WTC11 (cell line): ENCODE results near the gene SCO2. TPM values are rescaled to one million over a fixed set of nuclear protein-coding genes. Genes with fewer than 3 reads are reported as not detected.

Experiments used
- ATAC-seq: fragments of 200-7000 bp; cut with Tn5 transposase; 2 replicates; pipeline ENCODE4 v1.10.0; 2021; ENCODE audit warnings: mild to moderate bottlenecking, moderate library complexity
- Bru-seq: library from RNA; stranded (reverse); fragments of 400-500 nt; gene quantifications from one replicate; lab custom pipeline; 2021; lab: Mats Ljungman, UMichigan
- CTCF ChIA-PET: fragments of 300-600 bp; sonication (Branson Sonifier 250); formaldehyde crosslinking; loops from one replicate; lab custom pipeline; 2021; ENCODE audit warnings: antibody characterized with exemption; lab: Charles Lee
- POLR2A ChIA-PET: fragments of 350-600 bp; sonication (Branson Sonifier 250); formaldehyde crosslinking; loops from one replicate; lab custom pipeline; 2021; ENCODE audit warnings: antibody characterized with exemption; lab: Charles Lee
- DNase-seq: peaks from one replicate; pipeline ENCODE4 v3.0.0; 2021; ENCODE audit warnings: low spot score
- H3K27ac Mint-ChIP-seq: 2 replicates; pipeline ENCODE4 v1.8.0; 2021; ENCODE audit warnings: mixed read lengths
- H3K27me3 Mint-ChIP-seq: 2 replicates; pipeline ENCODE4 v1.8.0; 2021; ENCODE audit warnings: low read depth, mild to moderate bottlenecking, moderate library complexity, mixed read lengths
- H3K36me3 Mint-ChIP-seq: 2 replicates; pipeline ENCODE4 v1.8.0; 2021; ENCODE audit warnings: mixed read lengths
- H3K4me1 Mint-ChIP-seq: 2 replicates; pipeline ENCODE4 v1.8.0; 2022; ENCODE audit warnings: mixed read lengths
- H3K4me3 Mint-ChIP-seq: 2 replicates; pipeline ENCODE4 v1.8.0; 2021; ENCODE audit warnings: mild to moderate bottlenecking, moderate library complexity, mixed read lengths
- H3K9me3 Mint-ChIP-seq: 2 replicates; pipeline ENCODE4 v1.8.0; 2021; ENCODE audit warnings: mixed read lengths
- ELF4 ChIP-seq: sonication (generic); formaldehyde crosslinking; IDR thresholded peaks from 2 replicates; pipeline ENCODE4 v1.8.1; 2022; ENCODE audit warnings: low read depth, mild to moderate bottlenecking, moderate library complexity, missing genetic modification reagents
- ETV6 ChIP-seq: sonication (generic); formaldehyde crosslinking; IDR thresholded peaks from 2 replicates; pipeline ENCODE4 v1.8.1; 2022; ENCODE audit warnings: mild to moderate bottlenecking, missing genetic modification reagents
- FOXJ3 ChIP-seq: sonication (generic); formaldehyde crosslinking; IDR thresholded peaks from 2 replicates; pipeline ENCODE4 v1.9.0; 2021; ENCODE audit warnings: missing genetic modification reagents, mild to moderate bottlenecking, borderline replicate concordance
- NFATC4 ChIP-seq: fragments of 250-450 bp; sonication (Bioruptor Pico); IDR thresholded peaks from 2 replicates; pipeline ENCODE4 v1.9.0; 2021; ENCODE audit warnings: mild to moderate bottlenecking
- OVOL2 ChIP-seq: fragments of 250-450 bp; sonication (Bioruptor Pico); IDR thresholded peaks from 2 replicates; pipeline ENCODE4 v1.9.0; 2021; ENCODE audit warnings: mild to moderate bottlenecking, borderline replicate concordance
- SP1 ChIP-seq: sonication (generic); formaldehyde crosslinking; conservative IDR thresholded peaks from 2 replicates; pipeline ENCODE4 v1.8.1; 2022; ENCODE audit warnings: missing genetic modification reagents
- TEAD4 ChIP-seq: sonication (generic); formaldehyde crosslinking; IDR thresholded peaks from 2 replicates; pipeline ENCODE4 v1.8.0; 2022; ENCODE audit warnings: mild to moderate bottlenecking, missing genetic modification reagents
- TP53 ChIP-seq: sonication (generic); formaldehyde crosslinking; IDR thresholded peaks from 2 replicates; pipeline ENCODE4 v1.8.1; 2023; ENCODE audit warnings: mild to moderate bottlenecking, missing genetic modification reagents
- ZNF138 ChIP-seq: sonication (generic); formaldehyde crosslinking; conservative IDR thresholded peaks from 2 replicates; pipeline ENCODE4 v1.8.1; 2022; ENCODE audit warnings: mild to moderate bottlenecking, moderate library complexity, missing genetic modification reagents
- ZNF423 ChIP-seq: fragments of 250-450 bp; sonication (Bioruptor Pico); IDR thresholded peaks from 2 replicates; pipeline ENCODE4 v2.1.2; 2022; ENCODE audit warnings: mild to moderate bottlenecking, moderate library complexity
- long read RNA-seq, 3 experiments: library from RNA in 1 of 3; library from capped mRNA in 1 of 3; library from polyadenylated mRNA in 1 of 3; unstranded in 2 of 3; stranded (forward) in 1 of 3; transcript quantifications; one replicate each; pipeline ENCODE4 v2.0.0, GENCODE V29; 2021
- total RNA-seq: library from RNA; stranded (reverse); gene quantifications from 3 replicates; pipeline ENCODE4 v1.2.3, GENCODE V29; 2021
- TF ChIP-seq, protein P1 (sequence below): fragments of 250-450 bp; sonication (Bioruptor Pico); conservative IDR thresholded peaks from 2 replicates; pipeline ENCODE4 v1.9.0; 2021; ENCODE audit warnings: mild to moderate bottlenecking
- TF ChIP-seq, protein P2 (sequence below): fragments of 250-450 bp; sonication (Bioruptor Pico); IDR thresholded peaks from 2 replicates; pipeline ENCODE4 v1.8.0; 2021; ENCODE audit warnings: mild to moderate bottlenecking
- TF ChIP-seq, protein P3 (sequence below): fragments of 250-450 bp; sonication (Bioruptor Pico); IDR thresholded peaks from 2 replicates; pipeline ENCODE4 v1.9.0; 2021; ENCODE audit warnings: moderate library complexity, mild to moderate bottlenecking, inconsistent platforms, borderline replicate concordance
- TF ChIP-seq, protein P4 (sequence below): sonication (generic); formaldehyde crosslinking; IDR thresholded peaks from 2 replicates; pipeline ENCODE4 v1.8.0; 2022; ENCODE audit warnings: mild to moderate bottlenecking, missing genetic modification reagents
- TF ChIP-seq, protein P5 (sequence below): sonication (generic); formaldehyde crosslinking; IDR thresholded peaks from 2 replicates; pipeline ENCODE4 v1.8.0; 2022; ENCODE audit warnings: mild to moderate bottlenecking, missing genetic modification reagents
- TF ChIP-seq, protein P6 (sequence below): sonication (generic); formaldehyde crosslinking; IDR thresholded peaks from 2 replicates; pipeline ENCODE4 v1.8.0; 2022; ENCODE audit warnings: missing genetic modification reagents
- TF ChIP-seq, protein P7 (sequence below): fragments of 250-450 bp; sonication (Bioruptor Pico); IDR thresholded peaks from 2 replicates; pipeline ENCODE4 v2.1.2; 2022; ENCODE audit warnings: mild to moderate bottlenecking, moderate library complexity
- TF ChIP-seq, protein P8 (sequence below): sonication (generic); formaldehyde crosslinking; IDR thresholded peaks from 2 replicates; pipeline ENCODE4 v1.8.0; 2023; ENCODE audit warnings: missing genetic modification reagents, mild to moderate bottlenecking, borderline replicate concordance

SCO2 gene, protein sequence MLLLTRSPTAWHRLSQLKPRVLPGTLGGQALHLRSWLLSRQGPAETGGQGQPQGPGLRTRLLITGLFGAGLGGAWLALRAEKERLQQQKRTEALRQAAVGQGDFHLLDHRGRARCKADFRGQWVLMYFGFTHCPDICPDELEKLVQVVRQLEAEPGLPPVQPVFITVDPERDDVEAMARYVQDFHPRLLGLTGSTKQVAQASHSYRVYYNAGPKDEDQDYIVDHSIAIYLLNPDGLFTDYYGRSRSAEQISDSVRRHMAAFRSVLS
- total RNA-seq (1.5 to 5.5 TPM in 2 of 3 replicates, not detected in the other), Bru-seq, nascent RNA (not detected)
- long read RNA-seq, experiment 1, partial matches to known transcripts = 0 of 1 reads
- long read RNA-seq, experiment 1, other reads (novel, unspliced or antisense) = 1 of 1 reads
- long read RNA-seq, experiment 2, partial matches to known transcripts = 0 of 14 reads
- long read RNA-seq, experiment 2, other reads (novel, unspliced or antisense) = 13 of 14 reads
- long read RNA-seq, experiment 3 = 0 reads

DNA sequence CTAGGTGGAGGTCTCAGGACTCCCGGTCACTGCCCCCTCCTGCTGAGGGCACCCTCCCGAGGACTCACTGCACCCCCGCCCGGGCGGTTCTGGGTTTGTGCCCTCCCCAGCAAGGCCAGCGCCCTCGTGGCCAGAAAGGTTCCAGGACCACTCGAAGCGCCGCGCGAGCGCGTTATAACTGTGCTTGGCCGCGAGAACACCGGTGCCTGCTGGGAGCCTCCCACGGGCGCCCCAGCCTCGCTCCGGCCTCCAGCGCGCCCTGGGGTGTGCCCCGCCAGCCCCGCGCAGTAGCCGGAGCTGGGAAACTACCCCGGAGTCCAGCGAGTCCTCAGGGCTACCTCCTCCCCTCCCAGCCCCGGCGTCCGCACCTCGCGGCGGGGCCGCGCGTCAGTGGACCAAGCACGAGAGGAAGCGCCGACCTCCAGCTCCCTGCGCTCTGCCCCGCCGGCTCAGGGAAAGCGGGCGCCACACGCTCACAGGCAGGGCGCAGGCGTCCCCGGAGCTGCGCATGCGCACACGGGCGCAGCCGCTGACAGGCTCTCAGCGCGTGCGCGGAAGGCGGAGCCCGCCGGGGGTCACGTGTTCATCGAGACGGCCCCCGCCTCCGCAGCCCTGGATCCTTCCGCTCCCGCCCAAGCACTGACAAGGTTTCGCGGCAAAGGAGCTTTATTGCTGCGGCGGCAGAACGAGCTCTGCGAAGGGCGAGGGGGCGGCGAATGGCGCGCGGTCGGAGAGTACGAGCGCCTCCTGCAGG, at the start of gene SCO2:
SCO2 (minus strand) TSS at position 495 of the 754 bp plus-strand sequence. CDS start 1,187 bp downstream, outside the sequence.
- Mint-ChIP-seq H3K4me3 (peak within 1 kb of the TSS; percentile 82), H3K36me3 (no peaks in the 10 kb centered on the region), H3K27ac (peak within 1 kb of the TSS; percentile 84; the same call in 1 of the 2 replicates), H3K9me3 (no peaks in the 10 kb centered on the region), H3K4me1 (peaks cover 13% of the 10 kb centered on the region), H3K27me3 (peaks cover 36% of the 10 kb centered on the region)
- CTCF ChIA-PET = interaction anchor here (0.5 to 4.3 kb wide), 65 partner anchors 8 to 634 kb away, joined by 3 to 60 read pairs (median 5); partner anchors contain the start of genes ADM2, ARSA, CHKB and DENND6B
- DNase-seq = peak; percentile 96
- ATAC-seq = peak; percentile 51
- POLR2A ChIA-PET = interaction anchor here (0.7 to 2.3 kb wide), 8 partner anchors 11 to 174 kb away, joined by 3 to 13 read pairs (median 3); partner anchors contain the start of genes CHKB, LMF2, NCAPH2 and SYCE3
- TF ChIP-seq, protein P1, sequence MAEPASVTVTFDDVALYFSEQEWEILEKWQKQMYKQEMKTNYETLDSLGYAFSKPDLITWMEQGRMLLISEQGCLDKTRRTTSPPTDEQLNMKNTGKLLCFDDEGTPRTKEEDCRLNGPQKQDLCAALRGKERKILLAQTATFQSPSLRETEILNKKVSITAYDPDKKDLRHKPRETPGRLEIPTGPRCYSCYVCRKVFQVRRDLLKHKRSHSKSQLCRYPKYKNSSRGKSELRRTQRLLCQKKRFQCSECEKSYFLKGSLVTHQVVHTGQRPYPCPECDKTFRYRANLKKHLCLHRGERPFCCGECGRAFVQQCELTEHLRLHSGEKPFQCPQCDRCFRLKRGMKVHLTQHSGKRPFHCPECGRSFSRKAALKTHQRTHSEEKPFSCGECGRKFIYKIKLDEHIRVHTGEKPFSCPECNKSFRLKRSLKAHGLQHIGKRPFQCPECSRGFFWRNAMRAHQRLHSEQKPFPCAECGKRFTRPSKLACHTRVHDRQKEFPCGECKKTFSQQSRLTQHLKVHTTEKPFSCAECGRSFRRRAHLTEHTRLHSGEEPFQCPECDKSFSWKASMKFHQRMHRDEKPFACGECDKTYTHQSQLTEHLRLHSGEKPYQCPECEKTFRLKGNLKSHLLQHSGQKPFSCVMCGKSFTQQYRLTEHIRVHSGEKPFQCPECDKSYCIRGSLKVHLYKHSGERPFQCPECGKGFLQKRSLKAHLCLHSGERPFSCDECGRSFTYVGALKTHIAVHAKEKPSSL (CRISPR knock-in tag) = no peak
- TF ChIP-seq OVOL2 (CRISPR knock-in tag) (no peak), ZNF138 (CRISPR knock-in tag) (0 out of 2 replicates have a peak, but pooled peaks have one; percentile 26), NFATC4 (no peak), TP53 (CRISPR knock-in tag) (peak; percentile 62), FOXJ3 (CRISPR knock-in tag) (no peak), ZNF423 (peak; percentile 63; the same call in 1 of the 2 replicates), ELF4 (CRISPR knock-in tag) (no peak), TEAD4 (CRISPR knock-in tag) (no peak), SP1 (CRISPR knock-in tag) (peak; percentile 86), ETV6 (CRISPR knock-in tag) (peak; percentile 61)
- TF ChIP-seq, protein P2, sequence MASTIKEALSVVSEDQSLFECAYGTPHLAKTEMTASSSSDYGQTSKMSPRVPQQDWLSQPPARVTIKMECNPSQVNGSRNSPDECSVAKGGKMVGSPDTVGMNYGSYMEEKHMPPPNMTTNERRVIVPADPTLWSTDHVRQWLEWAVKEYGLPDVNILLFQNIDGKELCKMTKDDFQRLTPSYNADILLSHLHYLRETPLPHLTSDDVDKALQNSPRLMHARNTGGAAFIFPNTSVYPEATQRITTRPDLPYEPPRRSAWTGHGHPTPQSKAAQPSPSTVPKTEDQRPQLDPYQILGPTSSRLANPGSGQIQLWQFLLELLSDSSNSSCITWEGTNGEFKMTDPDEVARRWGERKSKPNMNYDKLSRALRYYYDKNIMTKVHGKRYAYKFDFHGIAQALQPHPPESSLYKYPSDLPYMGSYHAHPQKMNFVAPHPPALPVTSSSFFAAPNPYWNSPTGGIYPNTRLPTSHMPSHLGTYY (CRISPR knock-in tag) = no peak
- TF ChIP-seq, protein P3, sequence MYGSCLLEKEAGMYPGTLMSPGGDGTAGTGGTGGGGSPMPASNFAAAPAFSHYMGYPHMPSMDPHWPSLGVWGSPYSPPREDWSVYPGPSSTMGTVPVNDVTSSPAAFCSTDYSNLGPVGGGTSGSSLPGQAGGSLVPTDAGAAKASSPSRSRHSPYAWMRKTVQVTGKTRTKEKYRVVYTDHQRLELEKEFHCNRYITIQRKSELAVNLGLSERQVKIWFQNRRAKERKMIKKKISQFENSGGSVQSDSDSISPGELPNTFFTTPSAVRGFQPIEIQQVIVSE (CRISPR knock-in tag) = no peak
- TF ChIP-seq, protein P4, sequence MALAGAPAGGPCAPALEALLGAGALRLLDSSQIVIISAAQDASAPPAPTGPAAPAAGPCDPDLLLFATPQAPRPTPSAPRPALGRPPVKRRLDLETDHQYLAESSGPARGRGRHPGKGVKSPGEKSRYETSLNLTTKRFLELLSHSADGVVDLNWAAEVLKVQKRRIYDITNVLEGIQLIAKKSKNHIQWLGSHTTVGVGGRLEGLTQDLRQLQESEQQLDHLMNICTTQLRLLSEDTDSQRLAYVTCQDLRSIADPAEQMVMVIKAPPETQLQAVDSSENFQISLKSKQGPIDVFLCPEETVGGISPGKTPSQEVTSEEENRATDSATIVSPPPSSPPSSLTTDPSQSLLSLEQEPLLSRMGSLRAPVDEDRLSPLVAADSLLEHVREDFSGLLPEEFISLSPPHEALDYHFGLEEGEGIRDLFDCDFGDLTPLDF (CRISPR knock-in tag) = no peak
- TF ChIP-seq, protein P5, sequence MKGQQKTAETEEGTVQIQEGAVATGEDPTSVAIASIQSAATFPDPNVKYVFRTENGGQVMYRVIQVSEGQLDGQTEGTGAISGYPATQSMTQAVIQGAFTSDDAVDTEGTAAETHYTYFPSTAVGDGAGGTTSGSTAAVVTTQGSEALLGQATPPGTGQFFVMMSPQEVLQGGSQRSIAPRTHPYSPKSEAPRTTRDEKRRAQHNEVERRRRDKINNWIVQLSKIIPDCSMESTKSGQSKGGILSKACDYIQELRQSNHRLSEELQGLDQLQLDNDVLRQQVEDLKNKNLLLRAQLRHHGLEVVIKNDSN = peak; percentile 98
- TF ChIP-seq, protein P6, sequence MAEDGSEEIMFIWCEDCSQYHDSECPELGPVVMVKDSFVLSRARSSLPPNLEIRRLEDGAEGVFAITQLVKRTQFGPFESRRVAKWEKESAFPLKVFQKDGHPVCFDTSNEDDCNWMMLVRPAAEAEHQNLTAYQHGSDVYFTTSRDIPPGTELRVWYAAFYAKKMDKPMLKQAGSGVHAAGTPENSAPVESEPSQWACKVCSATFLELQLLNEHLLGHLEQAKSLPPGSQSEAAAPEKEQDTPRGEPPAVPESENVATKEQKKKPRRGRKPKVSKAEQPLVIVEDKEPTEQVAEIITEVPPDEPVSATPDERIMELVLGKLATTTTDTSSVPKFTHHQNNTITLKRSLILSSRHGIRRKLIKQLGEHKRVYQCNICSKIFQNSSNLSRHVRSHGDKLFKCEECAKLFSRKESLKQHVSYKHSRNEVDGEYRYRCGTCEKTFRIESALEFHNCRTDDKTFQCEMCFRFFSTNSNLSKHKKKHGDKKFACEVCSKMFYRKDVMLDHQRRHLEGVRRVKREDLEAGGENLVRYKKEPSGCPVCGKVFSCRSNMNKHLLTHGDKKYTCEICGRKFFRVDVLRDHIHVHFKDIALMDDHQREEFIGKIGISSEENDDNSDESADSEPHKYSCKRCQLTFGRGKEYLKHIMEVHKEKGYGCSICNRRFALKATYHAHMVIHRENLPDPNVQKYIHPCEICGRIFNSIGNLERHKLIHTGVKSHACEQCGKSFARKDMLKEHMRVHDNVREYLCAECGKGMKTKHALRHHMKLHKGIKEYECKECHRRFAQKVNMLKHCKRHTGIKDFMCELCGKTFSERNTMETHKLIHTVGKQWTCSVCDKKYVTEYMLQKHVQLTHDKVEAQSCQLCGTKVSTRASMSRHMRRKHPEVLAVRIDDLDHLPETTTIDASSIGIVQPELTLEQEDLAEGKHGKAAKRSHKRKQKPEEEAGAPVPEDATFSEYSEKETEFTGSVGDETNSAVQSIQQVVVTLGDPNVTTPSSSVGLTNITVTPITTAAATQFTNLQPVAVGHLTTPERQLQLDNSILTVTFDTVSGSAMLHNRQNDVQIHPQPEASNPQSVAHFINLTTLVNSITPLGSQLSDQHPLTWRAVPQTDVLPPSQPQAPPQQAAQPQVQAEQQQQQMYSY (CRISPR knock-in tag) = peak; percentile 36
- TF ChIP-seq, protein P7, sequence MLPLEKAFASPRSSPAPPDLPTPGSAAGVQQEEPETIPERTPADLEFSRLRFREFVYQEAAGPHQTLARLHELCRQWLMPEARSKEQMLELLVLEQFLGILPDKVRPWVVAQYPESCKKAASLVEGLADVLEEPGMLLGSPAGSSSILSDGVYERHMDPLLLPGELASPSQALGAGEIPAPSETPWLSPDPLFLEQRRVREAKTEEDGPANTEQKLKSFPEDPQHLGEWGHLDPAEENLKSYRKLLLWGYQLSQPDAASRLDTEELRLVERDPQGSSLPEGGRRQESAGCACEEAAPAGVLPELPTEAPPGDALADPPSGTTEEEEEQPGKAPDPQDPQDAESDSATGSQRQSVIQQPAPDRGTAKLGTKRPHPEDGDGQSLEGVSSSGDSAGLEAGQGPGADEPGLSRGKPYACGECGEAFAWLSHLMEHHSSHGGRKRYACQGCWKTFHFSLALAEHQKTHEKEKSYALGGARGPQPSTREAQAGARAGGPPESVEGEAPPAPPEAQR = no peak
- TF ChIP-seq, protein P8, sequence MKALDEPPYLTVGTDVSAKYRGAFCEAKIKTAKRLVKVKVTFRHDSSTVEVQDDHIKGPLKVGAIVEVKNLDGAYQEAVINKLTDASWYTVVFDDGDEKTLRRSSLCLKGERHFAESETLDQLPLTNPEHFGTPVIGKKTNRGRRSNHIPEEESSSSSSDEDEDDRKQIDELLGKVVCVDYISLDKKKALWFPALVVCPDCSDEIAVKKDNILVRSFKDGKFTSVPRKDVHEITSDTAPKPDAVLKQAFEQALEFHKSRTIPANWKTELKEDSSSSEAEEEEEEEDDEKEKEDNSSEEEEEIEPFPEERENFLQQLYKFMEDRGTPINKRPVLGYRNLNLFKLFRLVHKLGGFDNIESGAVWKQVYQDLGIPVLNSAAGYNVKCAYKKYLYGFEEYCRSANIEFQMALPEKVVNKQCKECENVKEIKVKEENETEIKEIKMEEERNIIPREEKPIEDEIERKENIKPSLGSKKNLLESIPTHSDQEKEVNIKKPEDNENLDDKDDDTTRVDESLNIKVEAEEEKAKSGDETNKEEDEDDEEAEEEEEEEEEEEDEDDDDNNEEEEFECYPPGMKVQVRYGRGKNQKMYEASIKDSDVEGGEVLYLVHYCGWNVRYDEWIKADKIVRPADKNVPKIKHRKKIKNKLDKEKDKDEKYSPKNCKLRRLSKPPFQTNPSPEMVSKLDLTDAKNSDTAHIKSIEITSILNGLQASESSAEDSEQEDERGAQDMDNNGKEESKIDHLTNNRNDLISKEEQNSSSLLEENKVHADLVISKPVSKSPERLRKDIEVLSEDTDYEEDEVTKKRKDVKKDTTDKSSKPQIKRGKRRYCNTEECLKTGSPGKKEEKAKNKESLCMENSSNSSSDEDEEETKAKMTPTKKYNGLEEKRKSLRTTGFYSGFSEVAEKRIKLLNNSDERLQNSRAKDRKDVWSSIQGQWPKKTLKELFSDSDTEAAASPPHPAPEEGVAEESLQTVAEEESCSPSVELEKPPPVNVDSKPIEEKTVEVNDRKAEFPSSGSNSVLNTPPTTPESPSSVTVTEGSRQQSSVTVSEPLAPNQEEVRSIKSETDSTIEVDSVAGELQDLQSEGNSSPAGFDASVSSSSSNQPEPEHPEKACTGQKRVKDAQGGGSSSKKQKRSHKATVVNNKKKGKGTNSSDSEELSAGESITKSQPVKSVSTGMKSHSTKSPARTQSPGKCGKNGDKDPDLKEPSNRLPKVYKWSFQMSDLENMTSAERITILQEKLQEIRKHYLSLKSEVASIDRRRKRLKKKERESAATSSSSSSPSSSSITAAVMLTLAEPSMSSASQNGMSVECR (CRISPR knock-in tag) = peak; percentile 90; the same call in 1 of the 2 replicates
